H54 (cell line): Measurements from ENCODE around the gene AJAP1.

Source experiments
- DNase-seq: peaks from one replicate; pipeline ENCODE4 v3.0.0; 2011; ENCODE audit warnings: low spot score, mixed read lengths; ENCODE audit not compliant: insufficient read length
- FAIRE-seq: peaks from 3 replicates; lab custom pipeline; 2011; peaks lifted over from hg19 to GRCh38; lab: Jason Lieb, UNC
- POLR2A ChIP-seq: IDR thresholded peaks from 2 replicates; pipeline ENCODE4 v1.6.1; 2011; ENCODE audit warnings: low read depth, mild to moderate bottlenecking, low read length

The AJAP1 gene

DNA sequence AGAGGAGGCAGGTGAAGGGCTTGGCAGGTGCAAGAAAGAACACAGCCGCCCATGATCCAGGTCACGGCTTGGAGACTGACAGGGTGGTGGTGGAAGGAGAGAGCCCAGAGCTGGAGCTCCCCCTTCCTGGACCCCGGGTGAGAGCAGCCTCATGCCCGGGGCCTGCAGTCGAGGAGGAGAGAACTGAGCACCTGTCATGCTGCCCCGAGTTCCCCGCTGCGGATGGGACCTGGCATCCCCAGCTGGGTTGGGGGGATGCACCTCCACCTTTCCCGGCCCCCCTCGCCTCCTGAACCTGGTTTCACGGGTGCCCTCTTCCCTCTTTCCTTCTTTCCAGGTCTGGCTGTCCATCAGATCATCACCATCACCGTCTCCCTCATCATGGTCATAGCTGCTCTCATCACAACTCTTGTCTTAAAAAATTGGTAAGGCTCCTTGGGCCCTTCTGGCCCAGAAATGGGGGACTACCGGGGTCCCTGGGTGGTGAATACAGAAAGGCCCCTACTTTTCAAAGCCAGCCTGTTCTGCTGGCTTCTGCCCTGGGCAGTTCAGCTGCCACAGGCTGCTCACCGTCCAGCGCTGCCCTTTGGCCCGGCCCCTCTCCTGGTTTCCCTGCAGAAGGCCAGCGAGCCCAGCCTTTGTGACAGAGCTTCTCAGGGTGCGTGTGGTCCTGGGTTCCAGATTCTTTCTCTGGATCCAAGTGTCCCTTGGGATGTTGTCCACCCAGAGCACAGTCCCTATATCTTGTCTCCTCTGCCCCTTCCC is 115.3 kb downstream of the AJAP1 start:
- no peak for FAIRE-seq
- no peak for TF ChIP-seq POLR2A
- DNase-seq = no peak

DNA sequence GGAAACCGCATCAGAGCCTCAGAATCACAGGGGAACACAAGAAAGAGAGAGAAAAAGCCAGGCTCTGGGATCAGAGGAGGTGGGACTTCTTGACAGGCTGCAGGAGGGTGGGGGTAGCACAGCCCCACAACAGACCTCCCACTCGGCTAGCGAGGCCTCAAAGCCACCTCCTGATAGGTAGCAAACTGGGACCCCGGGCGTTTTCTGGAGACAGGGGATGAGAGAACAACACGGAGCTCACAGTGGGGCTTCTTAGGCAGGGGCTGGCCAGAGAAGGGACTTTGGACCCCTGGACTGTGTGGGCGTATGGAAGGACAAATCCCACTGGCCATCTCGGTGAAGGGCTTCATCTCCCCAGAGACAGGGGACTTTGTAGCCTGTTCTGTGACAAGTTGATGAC is 116.3 kb downstream of the AJAP1 start:
- no peak for DNase-seq
- FAIRE-seq = no peak
- no peak for TF ChIP-seq POLR2A

DNA sequence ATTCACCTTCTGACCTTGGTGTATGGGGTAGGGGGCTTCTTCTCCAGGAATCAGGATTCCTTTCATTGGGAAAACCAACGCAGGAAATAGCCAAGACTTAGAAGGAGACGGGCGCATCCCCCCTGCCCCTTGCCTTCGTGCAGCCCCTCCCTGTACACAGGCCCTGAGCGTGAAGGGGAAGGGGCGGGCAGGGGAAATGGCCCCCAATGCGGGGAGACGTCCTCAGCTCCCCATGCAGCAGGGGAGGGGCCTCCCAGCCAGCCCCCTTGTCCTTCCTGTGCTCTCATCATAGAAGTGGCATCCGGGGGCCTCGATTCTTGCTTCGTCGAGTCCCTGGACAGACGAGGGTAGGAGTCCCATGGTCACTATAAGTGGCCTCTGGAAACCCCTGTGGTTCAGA is 116.9 kb downstream of the AJAP1 start:
- no peak for FAIRE-seq
- DNase-seq = no peak
- TF ChIP-seq POLR2A = no peak

- DNase-seq = no peak
- FAIRE-seq = no peak
Measured at GRCh38 chr1:4771721-4772120, 117.3 kb downstream of the AJAP1 start.

DNA sequence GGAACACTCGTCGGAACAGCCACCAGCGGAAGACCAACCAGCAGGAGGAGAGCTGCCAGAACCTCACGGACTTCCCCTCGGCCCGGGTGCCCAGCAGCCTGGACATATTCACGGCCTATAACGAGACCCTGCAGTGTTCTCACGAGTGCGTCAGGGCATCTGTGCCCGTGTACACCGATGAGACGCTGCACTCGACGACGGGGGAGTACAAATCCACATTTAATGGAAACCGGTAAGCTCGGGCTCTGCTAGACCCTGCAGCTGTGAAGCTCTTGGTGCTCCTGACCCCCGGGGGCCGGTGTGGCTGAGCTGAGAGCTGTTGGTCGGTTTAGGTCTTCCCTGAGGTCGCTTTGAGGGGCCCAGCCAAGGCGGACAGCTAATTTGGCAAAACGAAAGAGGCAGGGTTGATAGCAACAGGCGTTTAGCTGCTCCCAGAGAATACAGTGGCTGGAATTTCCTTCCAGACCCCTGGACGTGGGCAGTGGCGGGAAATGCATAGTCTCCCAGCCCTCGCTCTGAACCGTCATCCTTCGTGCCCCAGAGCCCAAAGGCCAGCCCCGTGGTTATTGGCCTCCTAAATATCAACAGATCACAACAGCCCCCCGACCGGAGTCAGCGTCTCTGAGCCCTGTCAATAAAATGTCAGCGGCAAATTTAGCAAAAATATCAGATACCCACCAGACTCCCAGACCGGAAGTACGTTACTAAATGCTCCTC is 118.0 kb downstream of the AJAP1 start:
- DNase-seq (no peak), FAIRE-seq (no peak)

More at GRCh38 chr1:4771721-4772120, 117.3 kb downstream of the AJAP1 start:
- no peak for TF ChIP-seq POLR2A

DNA sequence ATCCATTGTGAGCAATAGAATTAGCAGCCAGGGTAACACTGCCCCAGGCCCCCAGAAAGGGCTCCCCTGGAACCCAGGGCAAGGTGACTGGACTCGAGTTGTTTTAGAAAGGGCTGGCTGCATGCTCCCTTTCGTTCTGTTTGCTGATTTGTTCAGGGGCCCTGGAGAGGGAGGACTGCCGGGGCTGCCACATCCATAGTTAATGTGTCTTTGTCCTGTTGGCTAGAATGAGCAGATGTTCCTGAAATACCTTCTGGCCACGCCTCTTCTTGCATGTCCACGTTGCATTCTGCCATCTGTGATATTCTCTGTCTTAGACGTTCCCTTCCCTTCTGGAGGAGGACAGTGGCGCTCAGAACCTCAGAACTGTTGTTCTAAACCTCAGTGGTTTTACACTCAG is 118.8 kb downstream of the AJAP1 start:
- TF ChIP-seq POLR2A = no peak
- DNase-seq = no peak
- FAIRE-seq = no peak

More for the DNA sequence above, 118.0 kb downstream of the AJAP1 start:
- no peak for TF ChIP-seq POLR2A

DNA sequence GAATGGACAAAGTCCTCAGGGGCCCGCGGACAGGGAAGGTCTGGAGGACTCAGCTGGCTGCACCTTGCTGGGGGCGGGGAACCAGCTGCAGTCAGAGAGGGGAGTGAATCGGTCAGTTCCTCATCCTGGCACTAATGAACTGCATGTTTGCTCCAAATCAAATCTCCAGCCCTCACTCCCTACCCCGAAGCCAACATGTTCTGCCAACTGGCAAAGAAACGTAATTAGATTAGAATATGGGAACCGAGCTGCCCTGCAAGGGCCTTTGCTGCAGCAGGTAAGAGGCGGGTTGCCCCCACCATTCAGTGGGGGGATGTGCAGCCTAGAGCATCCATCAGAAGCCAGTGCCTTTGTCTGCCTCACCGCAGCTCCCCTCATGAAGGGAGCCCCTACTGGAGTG is 121.1 kb downstream of the AJAP1 start:
- DNase-seq = no peak
- FAIRE-seq = no peak

DNA sequence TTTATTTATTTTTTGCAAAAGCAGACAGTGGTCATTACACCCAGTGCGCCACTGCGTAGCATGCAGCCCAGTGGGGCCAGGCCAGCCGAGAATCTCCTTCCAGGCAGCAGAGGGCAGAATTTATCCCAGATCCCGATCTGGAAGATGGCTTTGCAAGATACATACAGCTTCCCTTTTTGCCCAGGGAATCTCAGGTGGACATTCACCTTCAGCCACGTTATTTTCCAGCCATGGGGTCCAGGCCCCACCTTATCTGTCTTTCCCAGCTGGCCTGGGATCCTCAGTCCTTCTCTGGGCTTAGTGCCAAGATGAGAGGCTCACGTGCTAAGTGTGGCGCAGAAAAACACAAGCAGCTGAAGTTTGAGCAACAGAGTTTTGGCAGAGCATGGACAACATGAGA is 123.6 kb downstream of the AJAP1 start:
- no peak for FAIRE-seq

More for the DNA sequence above, 121.1 kb downstream of the AJAP1 start:
- no peak for TF ChIP-seq POLR2A

GRCh38 chr1:4781646-4782045 is 127.2 kb downstream of the AJAP1 start:
- DNase-seq (no peak), FAIRE-seq (no peak)
- no peak for TF ChIP-seq POLR2A

More for the DNA sequence above, 123.6 kb downstream of the AJAP1 start:
- no peak for TF ChIP-seq POLR2A
- no peak for DNase-seq

GRCh38 chr1:4784761-4785160 is 130.4 kb downstream of the AJAP1 start:
- TF ChIP-seq POLR2A = no peak
- FAIRE-seq (no peak), DNase-seq (no peak)

DNA sequence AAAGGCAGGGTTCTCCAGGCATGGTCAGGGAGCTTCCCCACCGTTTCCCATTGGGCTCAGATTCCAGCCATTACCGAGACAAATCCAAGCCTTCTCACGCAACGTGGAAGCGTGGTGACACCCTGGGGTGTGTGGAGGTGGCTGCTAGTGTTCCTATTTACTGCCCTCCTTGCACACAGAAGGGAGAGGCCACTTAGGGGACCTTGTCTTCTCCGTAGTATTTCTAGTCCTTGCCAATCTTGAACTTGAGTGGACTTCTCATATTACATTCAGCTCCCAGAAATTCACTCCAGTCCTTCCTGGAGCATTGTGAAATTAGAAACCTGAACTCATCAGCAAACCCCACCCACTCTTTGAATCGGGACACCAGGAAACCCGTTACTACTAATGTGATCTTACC is 131.6 kb downstream of the AJAP1 start:
- DNase-seq = no peak

DNA sequence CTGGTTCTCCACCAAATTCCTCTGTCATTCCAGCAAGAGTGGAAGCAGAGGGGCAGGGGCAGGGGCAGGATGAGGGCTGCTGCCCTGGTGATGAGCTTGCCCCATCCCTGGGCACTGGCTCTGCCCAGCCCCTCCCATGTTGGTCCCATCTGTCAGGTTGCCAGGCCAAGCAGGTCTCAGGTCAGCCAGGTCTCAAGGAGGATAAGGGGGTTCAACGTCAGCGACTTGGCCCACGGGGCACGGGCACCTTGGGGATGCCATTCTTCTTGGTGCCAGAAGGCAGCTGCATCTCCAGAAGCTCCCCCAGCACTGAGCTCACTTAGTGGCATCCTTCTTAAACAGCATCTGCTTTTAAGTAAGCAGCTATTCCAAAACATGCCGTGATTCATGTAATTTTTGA is 133.1 kb downstream of the AJAP1 start:
- no peak for TF ChIP-seq POLR2A
- FAIRE-seq (no peak), DNase-seq (no peak)

More for the DNA sequence above, 131.6 kb downstream of the AJAP1 start:
- FAIRE-seq = no peak
- TF ChIP-seq POLR2A = no peak

- FAIRE-seq (no peak), DNase-seq (no peak)
- no peak for TF ChIP-seq POLR2A
Measured at GRCh38 chr1:4792565-4792964, 138.2 kb downstream of the AJAP1 start.

- TF ChIP-seq POLR2A = no peak
- DNase-seq = no peak
- no peak for FAIRE-seq
Measured at GRCh38 chr1:4794020-4794780, 139.8 kb downstream of the AJAP1 start.
